Thymus (tissue), 11 donors: ENCODE data around the gene C2CD2L. TPM values are rescaled to one million over a fixed set of nuclear protein-coding genes. Genes with fewer than 3 reads are reported as not detected.

Experiments
- DNase-seq, 9 donors: peaks; one replicate each; pipeline ENCODE4 v3.0.0-alpha.2; 2013; ENCODE audit warnings: low spot score in 9 of 9, low read depth in 6 of 9, missing footprints in 1 of 9
- H3K27ac ChIP-seq, 2 donors: one replicate each; pipeline ENCODE4 v1.5.1; 2013; ENCODE audit warnings: control low read depth in 1 of 2, low read depth in 1 of 2, low read length in 1 of 2, mild to moderate bottlenecking in 1 of 2, moderate library complexity in 1 of 2
- H3K27me3 ChIP-seq, 2 donors: one replicate each; pipeline ENCODE4 v1.5.1; 2013; ENCODE audit warnings: low read length in 1 of 2; ENCODE audit not compliant: control insufficient read depth in 2 of 2, insufficient read depth in 1 of 2
- H3K36me3 ChIP-seq, 2 donors: one replicate each; pipeline ENCODE4 v1.5.1; 2013; ENCODE audit warnings: low read length in 1 of 2, mild to moderate bottlenecking in 1 of 2, moderate library complexity in 1 of 2; ENCODE audit not compliant: control insufficient read depth in 2 of 2, insufficient read depth in 2 of 2
- H3K4me1 ChIP-seq, 2 donors: one replicate each; pipeline ENCODE4 v1.5.1; 2013; ENCODE audit warnings: low read length in 2 of 2; ENCODE audit not compliant: control insufficient read depth in 2 of 2, insufficient read depth in 2 of 2
- H3K4me3 ChIP-seq, 2 donors: one replicate each; pipeline ENCODE4 v1.5.1; 2013; ENCODE audit warnings: low read length in 2 of 2, control low read depth in 1 of 2, mild to moderate bottlenecking in 1 of 2
- H3K9me3 ChIP-seq, 2 donors: one replicate each; pipeline ENCODE4 v1.5.1; 2013; ENCODE audit warnings: low read length in 1 of 2, mild to moderate bottlenecking in 1 of 2; ENCODE audit not compliant: control insufficient read depth in 2 of 2, insufficient read depth in 1 of 2
- whole genome bisulfite sequencing: extraction: QIAGEN DNeasy Blood & Tissue Kit; methylation state at CpG from one replicate; pipeline ENCODE4 v1.1.7; 2013; 5-methylcytosine and 5-hydroxymethylcytosine counted together
- polyA plus RNA-seq: library from polyadenylated mRNA; stranded (reverse); fragments of 200-250 nt; gene quantifications from one replicate; pipeline ENCODE4 v1.2.3, GENCODE V29; 2013
- total RNA-seq: library from RNA; stranded (reverse); fragments of 120-200 nt; gene quantifications from one replicate; pipeline ENCODE4 v1.2.4, GENCODE V29; 2013
- donor health status: healthy.

C2CD2L gene
- total and polyA plus RNA-seq, 2 donors, result 4.7 to 11.1 TPM

- Histone ChIP-seq H3K4me1 (no peaks in the 10 kb centered on the region), H3K36me3 (peaks cover 67 to 72% of the 10 kb centered on the region in 2 donors), H3K4me3 (no peak overlapping the region), H3K27me3 (no peaks in the 10 kb centered on the region), H3K27ac (no peak overlapping the region), H3K9me3 (no peaks in the 10 kb centered on the region)
- no peak for DNase-seq
- WGBS, result 97% methylated on average over 19 of the region's 19 CpGs
These were observed 28.3 kb upstream of the C2CD2L start for GRCh38 chr11:119078675-119079420.

- no peak overlapping the region for H3K27ac ChIP-seq
These were observed 25.4 kb upstream of the C2CD2L start for GRCh38 chr11:119081682-119082260.

GRCh38 chr11:119084663-119085436, 22.3 kb upstream of the C2CD2L start, which contains the start of gene HMBS:
Gene HMBS (plus strand): TSS chr11:119084881. CDS start chr11:119085034, 153 bp downstream.
- DNase-seq, result peak in 8 of 9 donors; percentile 77 to 92 (median 88)
- 1% methylated on average over 45 of the region's 45 CpGs for WGBS
- Histone ChIP-seq H3K4me3 (peak within 1 kb of the TSS; percentile 76 to 83), H3K27ac (peak within 1 kb of the TSS; percentile 74 to 88), H3K9me3 (no peaks in the 10 kb centered on the region), H3K4me1 (peaks cover 8 to 23% of the 10 kb centered on the region in 2 donors), H3K36me3 (peaks cover 24 to 28% of the 10 kb centered on the region in 2 donors), H3K27me3 (no peaks in the 10 kb centered on the region)

More at GRCh38 chr11:119081682-119082260, 25.4 kb upstream of the C2CD2L start:
- DNase-seq, result no peak
- Histone ChIP-seq H3K9me3 (no peaks in the 10 kb centered on the region), H3K27me3 (no peaks in the 10 kb centered on the region), H3K4me3 (no peak overlapping the region), H3K36me3 (peaks cover 54 to 55% of the 10 kb centered on the region in 2 donors), H3K4me1 (peaks cover 8 to 17% of the 10 kb centered on the region in 2 donors)
- WGBS, result 95% methylated on average over 7 of the region's 7 CpGs

- Histone ChIP-seq H3K9me3 (no peaks in the 10 kb centered on the region), H3K27me3 (no peaks in the 10 kb centered on the region), H3K4me3 (peak overlapping the region; percentile 76 to 83), H3K27ac (peak overlapping the region; percentile 72 to 74), H3K4me1 (peaks cover 8 to 23% of the 10 kb centered on the region in 2 donors), H3K36me3 (peaks cover 21 to 27% of the 10 kb centered on the region in 2 donors)
- 3% methylated on average over 13 of the region's 13 CpGs for WGBS
- no peak for DNase-seq
These were observed 21.7 kb upstream of the C2CD2L start for GRCh38 chr11:119085437-119085847.

- H3K27ac ChIP-seq, result no peak overlapping the region
- WGBS, result 89% methylated on average over 6 of the region's 6 CpGs
- H3K36me3 ChIP-seq, result peaks cover 5 to 21% of the 10 kb centered on the region in 2 donors
- no peak overlapping the region for H3K4me3 ChIP-seq
- H3K27me3 ChIP-seq, result no peaks in the 10 kb centered on the region
- H3K4me1 ChIP-seq, result peaks cover 9 to 27% of the 10 kb centered on the region in 2 donors
- no peak for DNase-seq
- no peaks in the 10 kb centered on the region for H3K9me3 ChIP-seq
These were observed 20.0 kb upstream of the C2CD2L start for GRCh38 chr11:119087123-119087522.

- Histone ChIP-seq H3K4me3 (no peak overlapping the region), H3K27me3 (no peaks in the 10 kb centered on the region), H3K27ac (no peak overlapping the region), H3K4me1 (peaks cover 16 to 34% of the 10 kb centered on the region in 2 donors), H3K9me3 (no peaks in the 10 kb centered on the region), H3K36me3 (peaks cover 5 to 23% of the 10 kb centered on the region in 2 donors)
- 60% methylated on average over 2 of the region's 2 CpGs for WGBS
- DNase-seq, result no peak
These were observed 19.4 kb upstream of the C2CD2L start for GRCh38 chr11:119087747-119088241.

GRCh38 chr11:119088406-119088805, 18.7 kb upstream of the C2CD2L start:
- Histone ChIP-seq H3K9me3 (no peaks in the 10 kb centered on the region), H3K36me3 (peaks cover 10 to 30% of the 10 kb centered on the region in 2 donors), H3K4me3 (no peak overlapping the region), H3K27ac (no peak overlapping the region), H3K4me1 (peaks cover 22 to 40% of the 10 kb centered on the region in 2 donors), H3K27me3 (no peaks in the 10 kb centered on the region)
- WGBS, result 98% methylated on average over 9 of the region's 9 CpGs
- DNase-seq, result no peak

- H3K27me3 ChIP-seq, result no peaks in the 10 kb centered on the region
- peaks cover 10 to 37% of the 10 kb centered on the region in 2 donors for H3K36me3 ChIP-seq
- peaks cover 23 to 45% of the 10 kb centered on the region in 2 donors for H3K4me1 ChIP-seq
- H3K27ac ChIP-seq, result no peak overlapping the region
- DNase-seq, result no peak
- 88% methylated on average over 1 of the region's 1 CpG for WGBS
- H3K9me3 ChIP-seq, result peaks cover 0 to 3% of the 10 kb centered on the region in 2 donors
- H3K4me3 ChIP-seq, result no peak overlapping the region
These were observed 17.8 kb upstream of the C2CD2L start for GRCh38 chr11:119089319-119089718.
